NCI-H345 (cell line): Measurements from ENCODE around the gene GNPTAB.

Experiments
- DNase-seq: peaks from one replicate; lab custom pipeline; 2025; lab: John Stamatoyannopoulos, UW

GNPTAB gene

GRCh38 chr12:101804409-101804808 is 26.4 kb downstream of the GNPTAB start:
- no peak for DNase-seq

GRCh38 chr12:101803978-101804377 is 26.8 kb downstream of the GNPTAB start:
- DNase-seq = no peak

GRCh38 chr12:101802486-101802885 is 28.3 kb downstream of the GNPTAB start:
- DNase-seq = no peak

- no peak for DNase-seq
Measured at GRCh38 chr12:101799774-101800173, 31.0 kb downstream of the GNPTAB start.

- no peak for DNase-seq
Measured at GRCh38 chr12:101795786-101796185, 35.0 kb downstream of the GNPTAB start.

GRCh38 chr12:101795013-101795412 is 35.7 kb downstream of the GNPTAB start:
- no peak for DNase-seq

- DNase-seq = no peak
Measured at GRCh38 chr12:101794574-101794973, 36.2 kb downstream of the GNPTAB start.

GRCh38 chr12:101793401-101793800 is 37.4 kb downstream of the GNPTAB start:
- DNase-seq = no peak

- DNase-seq = no peak
Measured at GRCh38 chr12:101792046-101792931, 38.5 kb downstream of the GNPTAB start.

GRCh38 chr12:101789171-101789570 is 41.6 kb downstream of the GNPTAB start:
- DNase-seq = no peak

GRCh38 chr12:101785671-101786070 is 45.1 kb downstream of the GNPTAB start:
- DNase-seq = no peak

- no peak for DNase-seq
Measured at GRCh38 chr12:101784376-101784775, 46.4 kb downstream of the GNPTAB start.

GRCh38 chr12:101783838-101784237 is 46.9 kb downstream of the GNPTAB start:
- no peak for DNase-seq

GRCh38 chr12:101783150-101783549 is 47.6 kb downstream of the GNPTAB start:
- no peak for DNase-seq

- DNase-seq = no peak
Measured at GRCh38 chr12:101782273-101782731, 48.5 kb downstream of the GNPTAB start.

GRCh38 chr12:101781834-101782233 is 48.9 kb downstream of the GNPTAB start:
- DNase-seq = no peak

GRCh38 chr12:101780599-101780998 is 50.2 kb downstream of the GNPTAB start:
- DNase-seq = no peak

GRCh38 chr12:101779626-101780025 is 51.1 kb downstream of the GNPTAB start:
- no peak for DNase-seq

- DNase-seq = no peak
Measured at GRCh38 chr12:101779200-101779599, 51.6 kb downstream of the GNPTAB start.

GRCh38 chr12:101777978-101778377 is 52.8 kb downstream of the GNPTAB start:
- DNase-seq = no peak

GRCh38 chr12:101777485-101777884 is 53.3 kb downstream of the GNPTAB start:
- no peak for DNase-seq

GRCh38 chr12:101775816-101776215 is 54.9 kb downstream of the GNPTAB start:
- no peak for DNase-seq

- peak; percentile 66 for DNase-seq
Measured at GRCh38 chr12:101773650-101774162, 57.1 kb downstream of the GNPTAB start.
